Choroid plexus epithelial cell (primary cell): Measurements from ENCODE around the gene RASAL1.

ENCODE experiments used
- DNase-seq: peaks from one replicate; pipeline ENCODE4 v3.0.0-alpha.2; 2010; ENCODE audit warnings: low read depth
- H3K4me3 ChIP-seq: 2 replicates; pipeline ENCODE4 v1.5.1; 2011; ENCODE audit warnings: low read depth, mild to moderate bottlenecking, control low read depth, low read length, moderate library complexity
- TF ChIP-seq, protein P1 (sequence below): conservative IDR thresholded peaks from 2 replicates; pipeline ENCODE4 v1.5.1; 2011; ENCODE audit warnings: low read depth, mild to moderate bottlenecking, control low read depth, inconsistent platforms, low read length, moderate library complexity

Gene RASAL1

DNA sequence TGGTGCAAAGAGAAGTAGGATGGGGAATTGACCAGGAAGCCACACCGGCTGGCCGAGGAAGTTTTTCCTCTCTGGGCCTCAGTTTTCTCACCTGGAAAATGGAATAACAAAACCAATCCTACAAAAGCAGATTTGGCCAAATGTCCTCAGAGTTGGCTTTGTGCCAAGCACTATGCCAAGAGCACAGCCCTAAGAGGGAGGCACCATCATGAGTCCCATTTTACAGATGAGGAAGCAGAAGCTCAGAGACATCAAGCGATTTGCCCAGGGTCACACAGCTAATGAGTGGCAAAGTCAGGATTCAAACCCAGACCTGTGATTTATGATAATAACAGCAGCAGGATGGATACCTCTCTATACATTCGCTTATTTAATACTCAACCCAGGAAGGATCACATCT lies 27.3 kb downstream of the RASAL1 start:
- DNase-seq = no peak

DNA sequence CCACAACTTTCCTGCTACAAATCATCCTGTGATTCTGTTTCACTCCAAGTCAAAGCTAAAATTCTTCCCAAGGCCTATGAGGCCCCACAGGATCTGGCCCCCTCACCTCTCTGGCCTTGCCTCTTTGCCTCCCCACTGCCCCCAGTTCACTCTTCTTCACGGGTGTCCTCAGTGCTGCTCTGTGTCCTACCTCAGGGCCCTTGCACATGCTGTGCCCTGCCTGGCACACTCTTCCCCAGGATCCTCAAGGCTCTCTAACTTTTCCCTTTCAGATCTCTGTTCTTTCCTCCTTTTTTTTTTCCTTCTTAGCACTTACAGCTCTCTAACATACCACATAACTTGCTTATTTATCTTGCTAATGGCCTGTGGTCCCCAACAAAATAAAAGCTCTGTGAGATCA lies 29.2 kb downstream of the RASAL1 start:
- H3K4me3 ChIP-seq = no peak overlapping the region
- TF ChIP-seq, protein P1, sequence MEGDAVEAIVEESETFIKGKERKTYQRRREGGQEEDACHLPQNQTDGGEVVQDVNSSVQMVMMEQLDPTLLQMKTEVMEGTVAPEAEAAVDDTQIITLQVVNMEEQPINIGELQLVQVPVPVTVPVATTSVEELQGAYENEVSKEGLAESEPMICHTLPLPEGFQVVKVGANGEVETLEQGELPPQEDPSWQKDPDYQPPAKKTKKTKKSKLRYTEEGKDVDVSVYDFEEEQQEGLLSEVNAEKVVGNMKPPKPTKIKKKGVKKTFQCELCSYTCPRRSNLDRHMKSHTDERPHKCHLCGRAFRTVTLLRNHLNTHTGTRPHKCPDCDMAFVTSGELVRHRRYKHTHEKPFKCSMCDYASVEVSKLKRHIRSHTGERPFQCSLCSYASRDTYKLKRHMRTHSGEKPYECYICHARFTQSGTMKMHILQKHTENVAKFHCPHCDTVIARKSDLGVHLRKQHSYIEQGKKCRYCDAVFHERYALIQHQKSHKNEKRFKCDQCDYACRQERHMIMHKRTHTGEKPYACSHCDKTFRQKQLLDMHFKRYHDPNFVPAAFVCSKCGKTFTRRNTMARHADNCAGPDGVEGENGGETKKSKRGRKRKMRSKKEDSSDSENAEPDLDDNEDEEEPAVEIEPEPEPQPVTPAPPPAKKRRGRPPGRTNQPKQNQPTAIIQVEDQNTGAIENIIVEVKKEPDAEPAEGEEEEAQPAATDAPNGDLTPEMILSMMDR = no peak
- no peak for DNase-seq

More for the DNA sequence above, 27.3 kb downstream of the RASAL1 start:
- TF ChIP-seq, protein P1 = no peak
- H3K4me3 ChIP-seq = no peak overlapping the region

DNA sequence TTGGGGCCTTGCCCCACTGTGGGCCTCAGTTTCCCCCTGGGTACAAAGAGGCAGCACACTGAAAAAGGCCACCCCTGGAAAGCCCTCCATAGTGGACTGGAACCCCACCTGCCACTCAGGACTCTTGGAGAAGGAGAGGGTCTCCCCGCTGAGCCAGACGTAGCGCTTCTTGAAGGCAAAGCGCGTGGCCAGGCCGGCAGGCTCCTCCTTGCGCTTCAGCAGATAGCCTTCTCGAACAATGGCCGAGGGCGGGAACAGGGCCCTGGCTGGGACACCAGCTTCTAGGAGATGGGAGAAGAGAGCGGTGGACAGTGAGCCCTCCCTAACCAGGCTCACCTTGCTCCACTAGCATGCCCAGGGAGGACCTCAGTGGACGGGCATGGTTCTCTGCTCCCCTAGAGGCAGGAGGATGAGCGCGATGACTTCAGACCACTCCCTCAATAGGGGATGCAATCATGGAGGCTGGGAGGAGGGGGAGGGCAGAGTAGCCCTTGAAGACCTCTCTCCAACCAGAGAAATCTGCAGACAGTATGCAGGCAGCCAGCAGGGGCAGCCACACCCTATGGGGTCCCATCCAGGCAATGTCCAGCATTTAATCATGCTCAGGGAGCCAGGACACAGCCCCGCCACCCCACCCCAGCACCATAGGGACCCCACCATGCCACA lies 29.8 kb downstream of the RASAL1 start:
- TF ChIP-seq, protein P1 = no peak
- no peak overlapping the region for H3K4me3 ChIP-seq
- no peak for DNase-seq

DNA sequence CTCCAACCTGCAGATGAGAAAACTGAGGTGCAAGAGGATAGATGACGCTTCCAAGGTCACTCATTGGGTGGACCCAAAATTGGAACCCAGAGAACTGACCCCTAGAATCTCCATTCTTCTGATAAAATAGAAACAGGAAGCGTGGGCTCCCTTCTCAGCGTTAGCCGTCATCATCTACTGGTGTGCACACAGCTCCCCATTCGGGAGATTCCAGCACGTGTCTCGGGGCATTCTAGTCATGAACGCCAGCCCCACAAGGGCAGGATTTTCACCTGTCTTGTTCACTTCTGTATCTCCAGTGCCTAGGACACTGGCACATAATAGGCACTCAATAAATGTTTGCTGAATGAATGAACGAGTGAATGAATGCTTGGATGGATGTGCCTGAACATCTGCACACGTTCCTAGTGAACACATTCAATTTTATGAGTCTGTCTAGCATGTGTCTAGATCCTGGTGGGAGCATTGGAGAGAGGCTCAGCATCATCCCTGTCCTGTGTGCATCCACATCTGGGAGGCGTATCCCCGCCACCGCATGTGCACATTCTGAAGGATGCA lies 30.5 kb downstream of the RASAL1 start:
- no peak overlapping the region for H3K4me3 ChIP-seq
- DNase-seq = no peak
- TF ChIP-seq, protein P1 = no peak

DNA sequence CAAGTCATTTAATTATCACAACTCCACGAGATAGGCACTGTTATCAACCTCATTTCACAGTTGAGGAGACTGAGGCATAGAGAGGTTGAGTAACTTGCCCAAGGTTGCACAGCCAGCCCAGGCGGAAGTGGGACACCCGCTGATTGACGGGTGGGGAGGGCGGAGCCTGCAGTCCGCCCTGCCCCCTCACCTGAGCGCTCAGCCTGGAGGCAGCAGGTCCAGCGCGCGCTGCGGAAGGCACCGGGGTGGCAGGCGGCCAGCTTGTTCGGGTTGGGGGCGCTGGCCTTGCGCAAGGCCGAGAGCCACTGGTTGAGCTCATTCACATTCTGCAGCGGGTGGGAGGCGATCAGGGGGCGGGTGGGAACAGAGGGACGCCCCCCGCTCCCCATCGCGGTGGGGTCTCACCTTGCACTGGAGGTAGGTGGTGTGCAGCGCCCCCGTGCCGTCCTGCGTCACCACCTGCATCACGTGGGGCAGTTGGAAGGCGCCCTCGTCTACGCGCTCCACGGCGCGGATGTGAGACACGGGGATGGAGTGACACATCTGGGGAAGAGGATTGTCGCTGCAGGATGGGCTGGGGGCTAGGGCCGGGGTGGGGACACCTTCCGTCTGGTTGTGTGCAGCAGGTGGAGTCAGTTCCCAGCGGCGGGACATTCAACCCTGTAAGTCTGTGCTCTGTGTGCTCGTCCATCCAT lies 31.7 kb downstream of the RASAL1 start:
- no peak for DNase-seq
- no peak overlapping the region for H3K4me3 ChIP-seq
- TF ChIP-seq, protein P1 = no peak

DNA sequence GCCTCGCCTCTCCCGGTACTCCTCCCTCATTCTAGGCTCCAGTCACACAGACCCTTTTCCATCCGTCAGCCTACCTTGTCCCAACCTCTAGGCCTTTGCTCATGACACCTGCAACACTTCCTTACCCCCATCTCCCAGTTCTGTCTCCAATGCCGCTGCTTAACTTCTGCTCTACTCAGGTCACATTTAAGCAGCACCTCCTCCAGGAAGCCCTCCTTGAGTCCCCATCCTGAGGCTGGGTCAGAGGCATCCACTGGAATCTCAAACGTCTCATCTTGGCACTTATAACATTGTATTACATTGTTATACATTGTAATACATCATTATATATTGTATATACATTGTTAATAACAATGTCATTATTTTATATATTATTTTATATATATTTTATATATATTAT lies 32.8 kb downstream of the RASAL1 start:
- DNase-seq = no peak
- TF ChIP-seq, protein P1 = no peak
- H3K4me3 ChIP-seq = no peak overlapping the region

DNA sequence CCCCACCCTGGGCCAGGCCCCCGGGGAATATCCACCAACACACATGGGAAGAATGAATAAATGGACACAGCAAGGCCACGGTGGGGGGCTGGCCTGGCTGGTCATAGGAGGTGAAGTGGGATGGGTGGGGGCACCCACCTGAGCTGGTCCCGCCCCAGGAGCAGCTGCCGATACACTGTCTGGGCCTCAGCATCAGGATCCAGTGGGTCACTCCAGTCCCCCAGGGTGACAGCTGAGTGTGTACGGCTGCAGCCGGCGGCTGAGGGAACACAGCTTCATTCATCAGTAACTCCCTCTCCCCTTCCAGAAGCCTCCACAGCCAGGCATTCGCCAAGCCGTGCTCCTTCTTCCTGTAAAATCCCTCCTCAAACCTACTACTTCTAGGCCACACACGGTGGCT lies 33.8 kb downstream of the RASAL1 start:
- H3K4me3 ChIP-seq = no peak overlapping the region
- TF ChIP-seq, protein P1 = no peak

More for the DNA sequence above, 33.8 kb downstream of the RASAL1 start:
- DNase-seq = no peak
